Measurements from ENCODE around the gene ATXN7L1.
"Not testable (repeated sequence)": the region's sequence is repeated elsewhere in the genome, so short reads cannot be mapped to it uniquely, and the experiment has no call there.

The ATXN7L1 gene

GRCh38 chr7:105800442-105800841, 76.0 kb downstream of the ATXN7L1 start:
- no peak for DNase-seq

DNA sequence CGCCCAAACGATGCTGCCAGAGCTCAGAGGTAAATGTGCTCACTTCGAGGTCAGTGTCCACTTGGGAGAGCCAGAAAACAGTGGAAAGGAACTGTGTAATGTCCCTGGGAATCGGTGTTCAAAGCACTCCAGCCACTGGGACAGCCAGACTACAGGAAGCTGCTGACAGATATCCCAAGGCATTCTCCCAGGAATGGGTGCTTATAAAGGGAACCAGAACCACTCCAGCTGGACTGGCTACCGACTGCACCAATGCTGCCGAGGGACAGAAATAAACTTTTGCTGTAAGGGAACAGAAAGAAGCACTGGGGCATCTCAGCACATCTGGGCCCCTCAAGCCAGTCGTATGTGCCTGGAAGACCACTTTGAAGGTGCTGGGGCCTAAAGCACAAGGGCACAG, 76.7 kb downstream of the ATXN7L1 start:
- no peak for DNase-seq

DNA sequence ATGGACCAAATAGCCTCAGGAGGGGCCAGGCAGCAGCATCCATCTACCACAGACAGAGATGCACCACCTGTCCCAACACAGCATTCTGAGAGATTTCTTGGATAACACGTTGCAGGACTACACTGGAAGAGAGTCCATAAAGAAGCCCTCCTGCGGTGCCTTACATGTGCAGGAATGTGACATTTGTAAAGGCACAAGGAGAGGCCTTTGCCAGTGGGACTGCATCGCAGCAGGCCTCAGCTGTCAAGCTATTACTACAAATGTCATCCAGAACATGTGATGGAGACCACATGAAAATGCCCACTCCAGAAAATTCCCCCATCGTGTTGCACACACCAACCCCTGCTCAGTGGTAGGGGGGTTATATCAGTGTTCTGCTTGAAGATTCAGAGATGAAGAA, 77.4 kb downstream of the ATXN7L1 start:
- DNase-seq: no peak

DNA sequence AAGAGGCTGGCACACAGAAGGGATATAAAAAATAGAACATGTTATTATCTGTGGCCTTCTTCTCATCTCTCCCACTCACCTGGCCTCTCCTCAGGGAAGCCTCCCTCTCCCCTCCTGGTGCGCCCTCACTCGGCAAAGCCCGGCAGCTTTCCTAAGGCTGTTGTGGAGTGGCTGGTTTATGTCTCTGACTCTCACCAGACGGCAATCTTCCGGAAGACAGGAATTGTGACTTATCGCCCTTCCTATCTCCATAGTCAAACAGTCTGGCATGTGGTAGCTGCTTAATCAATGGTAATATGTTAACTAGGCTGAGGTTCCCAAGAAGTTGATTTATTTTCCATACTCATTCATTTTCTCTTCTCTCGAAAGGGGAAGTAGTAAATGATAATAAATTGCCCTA, 78.7 kb downstream of the ATXN7L1 start:
- DNase-seq: no peak

DNA sequence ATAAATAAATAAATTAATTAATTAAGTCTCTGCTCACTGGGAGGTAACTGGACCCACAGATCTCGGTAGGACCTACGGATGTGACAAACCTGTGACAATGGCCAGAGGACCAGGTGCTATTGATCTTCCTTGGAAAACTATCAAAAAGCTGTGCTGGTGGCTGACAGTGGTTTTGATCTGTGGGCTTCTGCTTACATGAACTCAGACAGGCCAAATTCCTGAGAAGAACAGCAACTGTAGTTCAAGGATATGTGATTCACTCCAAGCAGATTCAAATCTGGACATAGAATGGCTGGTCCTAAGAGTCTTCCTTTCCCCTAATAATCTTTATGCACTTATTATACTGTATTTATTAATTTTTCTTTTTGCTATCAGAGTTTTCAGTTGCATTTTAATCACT, 80.0 kb downstream of the ATXN7L1 start:
- DNase-seq: no peak

GRCh38 chr7:105794741-105795729, 81.4 kb downstream of the ATXN7L1 start:
- DNase-seq: no peak

- no peak for DNase-seq
Measured at GRCh38 chr7:105792488-105793370, 83.7 kb downstream of the ATXN7L1 start.

DNA sequence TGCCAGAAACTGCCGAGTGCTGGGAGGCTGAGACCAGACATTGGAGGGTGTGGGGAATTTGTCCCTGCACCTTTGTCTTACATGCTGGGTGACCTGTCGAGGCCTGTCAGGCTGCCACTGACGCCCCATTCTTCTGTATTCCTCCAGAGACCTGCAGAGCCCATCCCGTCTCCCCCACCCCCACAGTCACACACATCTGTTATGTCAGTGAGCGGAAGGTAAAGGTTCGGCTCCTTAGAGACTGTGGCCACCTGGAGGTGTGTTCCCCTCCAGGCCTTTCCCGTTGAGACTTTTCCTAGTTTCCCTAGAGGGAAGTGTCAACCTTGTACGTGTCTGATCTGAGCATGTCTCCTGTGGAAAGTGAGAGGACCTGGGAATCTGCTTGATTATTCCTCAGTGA, 84.5 kb downstream of the ATXN7L1 start:
- DNase-seq: no peak

DNA sequence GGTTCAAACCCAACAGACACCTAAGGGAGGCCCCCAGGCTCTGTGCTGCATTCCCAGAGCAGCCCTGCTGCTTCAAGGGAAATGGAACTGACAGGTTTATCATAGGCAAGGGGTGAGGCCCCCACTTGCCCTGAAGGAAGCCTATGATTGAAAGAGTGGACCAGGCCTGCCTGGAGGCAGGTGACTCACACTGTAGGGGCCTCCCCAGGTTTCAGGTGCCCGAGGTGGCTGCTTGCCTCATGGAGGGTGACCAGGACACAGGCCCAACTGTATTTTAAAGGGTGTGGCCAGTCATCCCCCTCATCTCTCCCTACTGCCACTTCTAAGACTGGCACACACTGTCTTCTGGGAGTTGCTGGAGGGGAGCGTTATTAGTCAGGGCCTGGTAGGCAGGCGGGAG, 85.4 kb downstream of the ATXN7L1 start:
- DNase-seq: no peak

- DNase-seq: not testable (repeated sequence)
Measured at GRCh38 chr7:105790452-105790851, 85.9 kb downstream of the ATXN7L1 start.

- no peak for DNase-seq
Measured at GRCh38 chr7:105788816-105789349, 87.5 kb downstream of the ATXN7L1 start.

DNA sequence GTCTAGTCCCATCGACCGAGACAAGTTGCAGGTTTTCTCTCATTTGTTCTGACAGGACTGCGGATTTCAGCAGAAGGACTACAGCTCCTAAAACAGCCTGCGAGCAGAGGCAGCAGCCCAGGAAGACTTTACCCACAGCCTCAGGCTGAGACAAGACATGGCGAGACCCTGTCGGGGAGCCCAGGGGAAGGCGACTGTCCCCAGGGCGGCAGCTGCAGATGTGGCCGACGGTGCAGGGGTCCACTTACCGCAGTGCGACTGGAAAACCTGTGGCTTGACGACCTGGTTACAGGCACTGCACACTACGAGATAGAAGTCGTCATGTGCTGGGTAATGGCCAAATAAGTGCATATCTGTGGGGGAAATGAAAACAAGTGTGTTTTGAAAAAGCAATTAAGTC, 88.0 kb downstream of the ATXN7L1 start:
- DNase-seq: no peak

- no peak for DNase-seq
Measured at GRCh38 chr7:105787793-105788192, 88.6 kb downstream of the ATXN7L1 start.

DNA sequence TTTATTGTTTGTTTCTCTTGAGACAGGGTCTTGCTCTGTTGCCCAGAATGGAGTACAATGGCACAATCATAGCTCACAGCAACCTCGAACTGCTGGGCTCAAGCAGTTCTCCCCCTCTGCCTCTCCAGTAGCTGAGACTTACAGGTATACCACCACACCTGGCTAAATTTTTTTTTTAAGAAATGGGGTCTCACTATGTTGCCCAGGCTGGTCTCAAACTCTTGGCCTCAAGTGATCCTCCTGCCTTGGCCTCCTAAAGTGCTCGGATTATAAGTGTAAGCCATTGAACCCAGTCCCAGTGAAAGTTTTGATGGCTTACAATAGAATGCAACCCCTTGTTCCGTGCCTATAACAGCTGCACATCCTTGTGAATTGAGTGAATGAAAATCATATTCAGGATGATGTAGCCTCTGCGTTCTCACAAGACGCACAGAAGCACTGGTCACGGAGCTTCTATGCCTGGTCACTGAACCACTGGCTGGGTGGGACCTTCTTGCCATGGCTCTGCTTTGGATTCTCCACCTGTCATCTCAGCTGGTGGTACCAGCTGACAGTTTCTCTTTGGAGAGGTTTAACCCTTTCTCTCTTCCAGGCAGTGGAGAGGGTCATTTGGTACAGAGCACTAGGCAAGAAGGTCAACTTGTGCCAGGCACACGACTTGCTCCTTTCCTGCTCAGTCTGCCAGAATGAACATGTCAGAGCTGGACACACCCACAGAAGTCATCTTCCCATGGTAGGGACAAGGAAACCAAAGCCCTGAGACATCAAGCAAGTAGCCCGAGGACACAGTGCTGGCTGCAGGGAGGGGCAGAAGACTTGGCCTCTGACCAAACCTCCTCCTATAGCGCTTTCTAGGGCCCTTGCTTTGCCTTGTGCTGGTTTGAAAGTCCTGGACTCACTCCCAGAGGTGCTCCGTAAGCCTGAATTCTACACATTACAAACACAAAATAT, 89.6 kb downstream of the ATXN7L1 start:
- no peak for DNase-seq

DNA sequence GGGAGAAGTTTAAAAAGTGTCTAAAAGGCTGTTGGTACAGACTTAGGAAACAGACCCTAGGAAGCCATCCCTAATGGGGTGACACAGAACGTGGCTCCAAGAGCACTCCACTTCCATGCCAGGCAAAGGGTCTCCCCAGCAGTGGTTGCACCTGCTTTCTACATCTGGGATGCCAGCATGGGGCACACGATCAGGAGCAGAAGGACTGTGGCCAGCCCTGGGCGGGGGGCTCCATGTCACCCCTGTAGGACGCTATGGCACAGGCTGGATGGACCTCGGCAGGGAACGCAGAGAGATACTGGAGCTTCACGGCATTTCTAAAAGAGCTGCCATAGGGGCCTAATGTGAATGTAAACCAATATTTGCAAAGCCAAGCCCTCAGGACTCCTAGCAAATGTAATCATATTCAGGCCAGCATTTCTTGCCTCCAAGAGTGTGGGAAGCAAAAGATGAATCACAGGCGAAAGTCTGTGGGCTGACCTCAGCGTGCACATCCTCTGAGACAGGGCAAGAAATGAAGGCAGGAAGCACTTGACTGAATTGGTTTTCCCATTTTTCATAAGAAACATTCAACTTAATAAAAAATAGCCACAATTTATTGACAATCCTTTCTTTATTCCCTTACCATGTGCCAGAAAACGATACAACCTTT, 93.9 kb downstream of the ATXN7L1 start:
- DNase-seq: no peak

DNA sequence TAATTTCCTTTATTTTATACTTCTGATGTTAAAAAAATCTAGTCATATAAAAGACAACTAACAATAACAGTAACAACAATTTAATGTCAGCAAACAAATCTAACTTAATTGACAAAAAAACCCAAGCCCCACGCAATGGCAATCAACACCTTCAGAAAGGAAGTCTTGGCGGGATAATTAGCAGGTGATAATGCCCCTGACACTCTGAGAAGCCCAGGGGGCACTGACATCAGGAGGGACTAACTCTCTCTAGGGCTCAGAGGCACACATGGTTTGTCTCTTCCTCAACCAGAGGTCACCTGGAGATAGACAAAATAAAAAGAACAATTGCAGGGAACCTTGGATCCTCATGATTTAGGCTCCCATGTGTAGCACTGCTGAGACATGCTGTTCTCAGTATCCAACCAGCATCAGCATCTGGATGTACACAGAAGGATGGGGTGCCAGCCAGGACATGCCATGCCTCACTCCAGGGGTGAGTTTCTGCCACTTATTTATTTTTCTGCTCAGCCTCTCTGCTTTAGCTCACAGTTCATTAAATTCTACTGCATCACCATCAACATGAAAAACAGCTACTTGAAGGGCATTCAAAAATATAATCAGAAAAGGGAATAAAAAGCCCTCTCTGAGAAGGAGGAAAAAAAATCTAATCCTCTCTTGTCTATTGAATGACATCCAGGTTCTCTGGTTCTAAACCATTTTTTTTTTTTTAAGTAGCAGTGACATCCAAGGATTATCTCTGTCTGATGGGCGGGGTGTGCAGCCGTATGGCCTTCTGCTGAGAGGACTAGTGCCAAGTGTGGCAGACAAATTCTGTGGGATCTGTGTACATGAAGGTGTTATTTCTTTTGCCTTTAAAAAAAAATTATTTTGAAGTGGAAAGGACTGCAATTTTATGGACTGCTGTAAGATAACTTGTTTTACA, 96.3 kb downstream of the ATXN7L1 start:
- DNase-seq: no peak

DNA sequence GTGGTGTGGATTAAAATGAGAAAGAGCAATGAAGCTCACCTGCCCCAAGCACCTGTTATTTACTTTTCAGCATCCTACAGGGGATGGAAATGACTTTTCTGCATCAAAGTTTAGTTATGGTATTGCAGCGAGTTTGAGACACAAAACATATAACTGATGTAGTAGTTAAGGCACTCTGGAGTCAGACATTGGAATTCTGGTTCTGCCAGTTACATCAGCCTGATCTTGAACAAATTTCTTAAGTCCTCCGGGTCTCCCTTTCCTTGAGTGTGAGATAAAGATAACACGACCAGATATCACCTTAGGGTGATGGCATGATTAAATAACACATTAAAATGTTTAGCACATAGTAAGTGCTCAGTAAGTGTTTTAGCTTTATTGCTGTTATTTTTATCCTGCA, 97.4 kb downstream of the ATXN7L1 start:
- no peak for DNase-seq

DNA sequence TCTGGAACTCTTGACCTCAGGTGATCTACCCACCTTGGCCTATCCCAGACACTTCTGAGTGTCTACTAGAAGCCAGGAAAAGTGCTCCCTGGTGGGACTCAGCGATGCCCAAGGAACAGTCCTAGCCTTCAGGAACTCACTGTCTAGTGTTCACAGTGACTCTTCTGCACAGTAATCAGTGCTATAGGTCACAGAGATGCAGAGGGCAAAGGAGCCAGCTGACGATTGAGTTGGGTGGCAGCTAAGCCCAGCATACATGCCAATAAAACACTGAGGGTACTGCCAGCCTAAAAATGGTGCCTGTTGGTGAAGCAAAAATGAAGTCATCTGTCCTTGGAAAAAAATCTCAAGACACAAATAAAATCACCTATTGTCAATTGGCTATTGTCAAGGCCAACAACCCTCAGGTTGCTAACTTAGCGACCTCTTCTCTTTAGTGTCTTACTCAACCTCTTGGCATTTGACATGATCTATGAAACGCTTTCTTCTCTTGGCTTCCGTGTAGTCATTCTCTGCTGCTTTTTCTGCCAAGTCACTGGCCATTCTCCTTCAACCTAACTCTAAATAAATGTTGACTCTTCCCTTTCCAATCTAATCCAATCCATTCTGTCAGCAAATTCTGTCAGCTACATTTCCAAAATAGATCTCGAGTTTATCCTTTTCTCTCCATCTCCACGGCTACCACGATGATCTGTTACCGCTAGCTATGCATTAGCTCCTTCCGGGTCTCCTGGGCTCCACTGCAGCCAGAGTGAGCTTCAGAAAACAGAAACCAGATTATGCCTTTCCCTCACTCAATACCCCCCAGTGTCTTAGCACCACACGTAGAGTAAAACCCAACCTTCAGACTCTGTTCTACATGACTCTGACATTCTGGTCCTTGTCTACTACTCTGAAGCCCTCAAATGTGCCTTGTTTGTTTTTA, 99.2 kb downstream of the ATXN7L1 start:
- no peak for DNase-seq

GRCh38 chr7:105776068-105776790, 100.2 kb downstream of the ATXN7L1 start:
- DNase-seq: no peak

Measured in T-helper 9 cell (primary cell).